ENCODE results near the gene SEMA5B.

The SEMA5B gene

GRCh38 chr3:122962149-122962548 is 65.4 kb downstream of the SEMA5B start:
- TF ChIP-seq TARDBP (IDR thresholded peaks at IDR 0.05): no peak
- no peak for TF ChIP-seq ARNT (IDR thresholded peaks at IDR 0.05)
- TF ChIP-seq HDGF (IDR thresholded peaks at IDR 0.05; ENCODE audit: borderline replicate concordance): no peak
- no peak for TF ChIP-seq NFRKB (IDR thresholded peaks at IDR 0.05)
- TF ChIP-seq FOXA1 (IDR thresholded peaks at IDR 0.05): no peak
- no peak for TF ChIP-seq FOXK2 (IDR thresholded peaks at IDR 0.05)
- TF ChIP-seq ZNF384 (IDR thresholded peaks at IDR 0.05): no peak
- TF ChIP-seq BHLHE40 (IDR thresholded peaks at IDR 0.05; ENCODE audit: borderline replicate concordance): no peak
- no peak for TF ChIP-seq LEF1 (IDR thresholded peaks at IDR 0.05; ENCODE audit: borderline replicate concordance)
- TF ChIP-seq L3MBTL2 (conservative IDR thresholded peaks at IDR 0.05): no peak
- CTCF ChIA-PET: interaction anchor here (0.6 kb wide), 1 partner anchor 154 kb away, joined by 3 read pairs; no protein-coding TSS in a partner anchor
- POLR2A ChIA-PET: interaction anchor here (0.9 kb wide), 1 partner anchor 240 kb away, joined by 3 read pairs; the partner anchor contains the start of gene SEC22A
- no peak for DNase-seq (ENCODE audit: extremely low spot score)

DNA sequence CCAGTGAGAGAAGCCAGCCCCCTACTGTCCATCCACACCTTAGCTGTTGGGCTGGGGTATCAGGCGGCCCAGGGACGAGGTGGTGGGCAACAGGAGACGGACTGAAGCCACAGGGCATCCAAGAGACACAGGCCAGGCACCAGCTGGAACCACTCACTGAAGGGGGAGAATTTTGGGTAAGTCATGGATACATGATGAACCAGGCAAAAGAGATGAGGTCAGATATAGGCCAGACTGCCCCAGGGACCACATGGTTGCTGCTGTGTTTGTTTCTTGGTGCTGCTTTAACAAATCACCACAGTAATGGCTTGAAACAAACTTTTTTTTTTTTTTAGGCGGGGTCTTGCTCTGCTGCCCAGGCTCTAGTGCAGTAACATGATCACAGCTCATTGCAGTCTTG is 66.4 kb downstream of the SEMA5B start:
- CTCF ChIA-PET: no interaction called here

GRCh38 chr3:122960652-122961051 is 66.9 kb downstream of the SEMA5B start:
- ChIA-PET POLR2A (no interaction called here), CTCF (no interaction called here)
- no peak for DNase-seq (ENCODE audit: extremely low spot score)
- TF ChIP-seq BHLHE40 (IDR thresholded peaks at IDR 0.05; ENCODE audit: borderline replicate concordance): no peak
- no peak for TF ChIP-seq PKNOX1 (IDR thresholded peaks at IDR 0.05)
- TF ChIP-seq LEF1 (IDR thresholded peaks at IDR 0.05; ENCODE audit: borderline replicate concordance): no peak
- no peak for TF ChIP-seq TARDBP (IDR thresholded peaks at IDR 0.05)
- no peak for TF ChIP-seq HDGF (IDR thresholded peaks at IDR 0.05; ENCODE audit: borderline replicate concordance)
- no peak for TF ChIP-seq CTBP1 (IDR thresholded peaks at IDR 0.05; ENCODE audit: borderline replicate concordance)

More for the DNA sequence above, 66.4 kb downstream of the SEMA5B start:
- DNase-seq (ENCODE audit: extremely low spot score): no peak
- TF ChIP-seq HDGF (IDR thresholded peaks at IDR 0.05; ENCODE audit: borderline replicate concordance) (no peak), BHLHE40 (IDR thresholded peaks at IDR 0.05; ENCODE audit: borderline replicate concordance) (no peak), ELF4 (IDR thresholded peaks at IDR 0.05) (no peak), ZNF384 (IDR thresholded peaks at IDR 0.05) (no peak), SP1 (IDR thresholded peaks at IDR 0.05) (no peak), LEF1 (IDR thresholded peaks at IDR 0.05; ENCODE audit: borderline replicate concordance) (no peak), CTBP1 (IDR thresholded peaks at IDR 0.05; ENCODE audit: borderline replicate concordance) (no peak), TARDBP (IDR thresholded peaks at IDR 0.05) (no peak), FOXK2 (IDR thresholded peaks at IDR 0.05) (no peak)
- POLR2A ChIA-PET: interaction anchor here (0.9 kb wide), 1 partner anchor 241 kb away, joined by 3 read pairs; the partner anchor contains the start of gene SEC22A

DNA sequence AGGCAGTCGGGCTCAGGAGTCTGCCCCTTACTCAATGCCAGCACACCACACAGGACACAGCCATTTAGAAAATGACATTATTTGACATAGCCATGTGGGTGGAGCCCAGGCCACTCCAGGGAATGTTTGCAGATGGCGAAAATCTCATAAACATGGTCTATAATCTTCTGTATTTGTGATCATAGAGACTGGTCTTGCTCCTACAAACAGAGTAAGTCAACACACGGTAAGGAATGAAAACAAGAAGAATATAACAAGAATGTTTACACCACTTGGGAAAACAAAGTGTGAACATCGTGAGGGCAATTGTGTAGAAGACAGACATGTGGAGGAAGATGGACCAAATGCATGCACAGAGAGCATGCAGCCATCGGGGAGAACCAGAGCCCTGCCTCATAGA is 68.2 kb downstream of the SEMA5B start:
- TF ChIP-seq LEF1 (IDR thresholded peaks at IDR 0.05; ENCODE audit: borderline replicate concordance) (no peak), L3MBTL2 (conservative IDR thresholded peaks at IDR 0.05) (no peak), FOXM1 (IDR thresholded peaks at IDR 0.05; ENCODE audit: borderline replicate concordance) (no peak), TARDBP (IDR thresholded peaks at IDR 0.05) (no peak), SUZ12 (IDR thresholded peaks at IDR 0.05) (no peak), ZNF384 (IDR thresholded peaks at IDR 0.05) (no peak), PKNOX1 (IDR thresholded peaks at IDR 0.05) (no peak), FOXK2 (IDR thresholded peaks at IDR 0.05) (no peak), NFRKB (IDR thresholded peaks at IDR 0.05) (no peak), SP1 (IDR thresholded peaks at IDR 0.05) (no peak), ARNT (IDR thresholded peaks at IDR 0.05) (no peak), ELF4 (IDR thresholded peaks at IDR 0.05) (no peak), CTBP1 (IDR thresholded peaks at IDR 0.05; ENCODE audit: borderline replicate concordance) (no peak), FOXA1 (IDR thresholded peaks at IDR 0.05) (no peak), BHLHE40 (IDR thresholded peaks at IDR 0.05; ENCODE audit: borderline replicate concordance) (no peak), HDGF (IDR thresholded peaks at IDR 0.05; ENCODE audit: borderline replicate concordance) (no peak)
- no peak for DNase-seq (ENCODE audit: extremely low spot score)
- ChIA-PET POLR2A (no interaction called here), CTCF (no interaction called here)

DNA sequence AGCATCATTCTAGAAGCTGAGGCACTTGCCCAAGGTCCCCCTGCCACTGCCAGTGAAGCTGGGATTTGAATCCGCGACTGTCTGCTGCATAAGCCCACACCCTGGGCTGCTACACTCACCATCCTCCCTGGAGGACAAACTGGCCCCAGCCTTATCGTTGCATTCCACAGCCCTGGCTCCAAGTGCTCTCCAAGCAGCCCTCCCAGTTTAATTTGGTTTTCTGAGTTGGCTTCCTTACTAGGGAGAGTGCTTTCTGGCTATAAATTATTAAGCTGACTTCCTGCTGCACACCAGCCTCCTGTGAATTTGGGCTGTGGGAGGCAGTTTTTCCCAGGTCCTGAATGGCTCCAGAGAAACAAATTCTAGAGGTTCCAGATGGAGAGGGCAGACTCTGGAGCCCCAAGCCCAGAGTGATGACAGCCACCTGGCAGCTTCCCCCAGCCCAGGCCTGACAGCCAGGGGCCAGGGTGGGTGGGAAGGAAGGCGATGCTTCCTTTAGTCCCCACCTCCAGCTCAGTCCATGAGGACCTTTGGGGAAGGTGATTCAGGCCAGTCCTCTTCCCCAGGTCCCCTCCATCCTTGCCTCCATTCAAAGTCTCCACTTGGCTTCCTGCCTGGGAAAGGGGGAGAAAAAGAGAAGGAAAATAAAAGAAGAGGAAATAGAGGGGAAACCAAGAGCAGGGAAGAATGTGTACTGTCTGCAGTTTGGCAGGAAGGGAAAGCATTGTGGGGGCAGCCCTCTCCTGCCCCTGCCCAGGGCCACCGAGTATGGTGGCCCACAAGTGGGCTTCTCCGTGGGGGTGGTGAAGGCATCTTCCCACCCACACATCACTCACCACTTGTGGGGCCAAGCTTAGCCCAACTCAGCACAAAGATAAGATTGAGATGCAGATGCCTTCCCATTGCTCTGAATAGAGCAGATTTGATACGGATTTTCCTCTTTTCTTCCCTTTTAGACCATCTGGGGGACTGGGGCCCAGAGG is 69.6 kb downstream of the SEMA5B start:
- POLR2A ChIA-PET: no interaction called here
- CTCF ChIA-PET: no interaction called here
- no peak for TF ChIP-seq SP1 (IDR thresholded peaks at IDR 0.05)
- TF ChIP-seq CTBP1 (IDR thresholded peaks at IDR 0.05; ENCODE audit: borderline replicate concordance): no peak
- no peak for TF ChIP-seq BHLHE40 (IDR thresholded peaks at IDR 0.05; ENCODE audit: borderline replicate concordance)
- TF ChIP-seq SUZ12 (IDR thresholded peaks at IDR 0.05): no peak
- TF ChIP-seq HDGF (IDR thresholded peaks at IDR 0.05; ENCODE audit: borderline replicate concordance): no peak
- TF ChIP-seq FOXM1 (IDR thresholded peaks at IDR 0.05; ENCODE audit: borderline replicate concordance): no peak
- TF ChIP-seq L3MBTL2 (conservative IDR thresholded peaks at IDR 0.05): no peak
- no peak for TF ChIP-seq ELF4 (IDR thresholded peaks at IDR 0.05)
- no peak for DNase-seq (ENCODE audit: extremely low spot score)

DNA sequence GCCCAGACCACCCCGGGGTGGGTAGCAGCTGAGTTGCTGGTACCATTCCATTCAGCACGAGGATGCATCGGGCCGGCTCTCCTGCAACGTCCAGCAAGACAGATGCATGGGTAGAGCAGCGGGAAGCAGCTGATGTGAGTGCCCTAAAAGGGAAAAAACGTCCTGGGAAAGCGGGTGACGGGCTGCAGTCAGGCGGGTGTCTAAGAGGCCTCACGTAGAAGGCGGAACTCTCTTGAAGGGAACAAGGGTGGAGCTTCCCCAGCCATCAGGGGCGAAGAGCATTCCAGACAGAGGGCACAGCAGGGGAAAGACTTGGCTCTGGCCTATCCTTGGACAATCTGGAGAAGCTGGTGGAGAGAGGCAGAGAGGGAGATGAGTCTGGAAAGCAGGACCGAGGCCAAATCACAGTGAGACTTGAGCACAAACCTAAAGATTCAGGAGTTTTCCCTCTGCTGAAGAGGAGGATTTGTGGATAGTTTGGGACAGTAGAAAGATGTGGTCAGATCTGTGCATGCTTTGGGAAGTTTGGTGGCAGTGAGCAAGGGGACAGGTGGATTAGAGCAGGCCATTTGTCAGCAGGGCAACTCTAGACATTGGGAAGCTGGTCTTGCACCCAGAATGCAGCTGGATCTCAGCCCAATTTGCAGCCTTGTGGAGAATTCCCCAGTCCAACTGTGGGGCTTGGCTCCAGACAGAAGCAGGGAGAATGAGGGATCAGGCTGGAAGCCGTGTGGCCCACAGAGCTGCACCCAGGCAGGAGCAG is 70.7 kb downstream of the SEMA5B start:
- ChIA-PET CTCF (no interaction called here), POLR2A (interaction anchor here (0.7 kb wide), 1 partner anchor 72 kb away, joined by 3 read pairs; no protein-coding TSS in a partner anchor)
- no peak for DNase-seq (ENCODE audit: extremely low spot score)
- TF ChIP-seq SUZ12 (IDR thresholded peaks at IDR 0.05): no peak
- TF ChIP-seq ELF4 (IDR thresholded peaks at IDR 0.05): no peak
- TF ChIP-seq PKNOX1 (IDR thresholded peaks at IDR 0.05): no peak
- TF ChIP-seq ZNF384 (IDR thresholded peaks at IDR 0.05): no peak
- no peak for TF ChIP-seq HDGF (IDR thresholded peaks at IDR 0.05; ENCODE audit: borderline replicate concordance)
- no peak for TF ChIP-seq FOXM1 (IDR thresholded peaks at IDR 0.05; ENCODE audit: borderline replicate concordance)
- TF ChIP-seq L3MBTL2 (conservative IDR thresholded peaks at IDR 0.05): no peak
- TF ChIP-seq BHLHE40 (IDR thresholded peaks at IDR 0.05; ENCODE audit: borderline replicate concordance): no peak
- TF ChIP-seq FOXK2 (IDR thresholded peaks at IDR 0.05): no peak
- TF ChIP-seq SP1 (IDR thresholded peaks at IDR 0.05): no peak
- TF ChIP-seq CTBP1 (IDR thresholded peaks at IDR 0.05; ENCODE audit: borderline replicate concordance): no peak
- TF ChIP-seq ARNT (IDR thresholded peaks at IDR 0.05): no peak
- no peak for TF ChIP-seq LEF1 (IDR thresholded peaks at IDR 0.05; ENCODE audit: borderline replicate concordance)
- no peak for TF ChIP-seq NFRKB (IDR thresholded peaks at IDR 0.05)
- TF ChIP-seq FOXA1 (IDR thresholded peaks at IDR 0.05): no peak
- TF ChIP-seq TARDBP (IDR thresholded peaks at IDR 0.05): no peak

All from HEK293T (cell line).